ENCODE measurements around the gene CASK.

CASK gene

DNA sequence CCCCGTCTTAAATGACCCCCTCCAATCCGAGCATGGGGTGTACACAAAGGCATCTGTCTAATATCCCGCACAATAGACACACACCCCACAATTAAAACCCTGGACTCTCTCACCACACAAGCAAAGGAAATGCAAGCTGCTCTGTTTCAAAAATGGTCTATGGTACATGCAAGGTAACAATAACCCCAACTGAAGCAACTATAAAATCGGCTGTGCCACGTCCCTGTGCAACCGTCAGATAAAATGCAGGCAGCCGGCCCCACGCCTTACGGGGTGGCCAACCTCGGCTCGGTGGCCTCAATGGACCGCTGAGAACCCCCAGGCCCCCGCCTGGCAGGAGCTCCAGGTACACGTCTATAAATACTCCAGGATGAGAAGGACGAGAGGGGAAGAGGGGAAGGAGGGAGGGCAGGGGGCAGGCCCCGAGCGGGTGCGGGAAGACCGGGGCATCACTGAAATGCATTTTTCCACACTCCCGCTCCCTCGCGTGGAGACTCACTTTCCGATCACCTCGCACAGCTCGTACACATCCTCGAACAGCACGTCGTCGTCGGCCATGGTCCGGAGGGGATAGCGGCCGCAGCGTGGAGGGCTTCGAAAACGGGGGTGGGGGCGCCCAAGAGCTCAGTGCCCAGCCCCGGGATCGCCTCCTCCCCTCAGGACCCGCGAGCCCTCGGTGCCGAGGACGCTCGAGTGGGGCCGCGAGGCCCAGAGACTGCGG is 763 bp downstream of the CASK start:
- no peak for TF ChIP-seq PPARA (CRISPR knock-in tag; IDR thresholded peaks at IDR 0.05; ENCODE audit: borderline replicate concordance)
- TF ChIP-seq ZNF8 (CRISPR knock-in tag; IDR thresholded peaks at IDR 0.05): no peak
- TF ChIP-seq, protein P1, sequence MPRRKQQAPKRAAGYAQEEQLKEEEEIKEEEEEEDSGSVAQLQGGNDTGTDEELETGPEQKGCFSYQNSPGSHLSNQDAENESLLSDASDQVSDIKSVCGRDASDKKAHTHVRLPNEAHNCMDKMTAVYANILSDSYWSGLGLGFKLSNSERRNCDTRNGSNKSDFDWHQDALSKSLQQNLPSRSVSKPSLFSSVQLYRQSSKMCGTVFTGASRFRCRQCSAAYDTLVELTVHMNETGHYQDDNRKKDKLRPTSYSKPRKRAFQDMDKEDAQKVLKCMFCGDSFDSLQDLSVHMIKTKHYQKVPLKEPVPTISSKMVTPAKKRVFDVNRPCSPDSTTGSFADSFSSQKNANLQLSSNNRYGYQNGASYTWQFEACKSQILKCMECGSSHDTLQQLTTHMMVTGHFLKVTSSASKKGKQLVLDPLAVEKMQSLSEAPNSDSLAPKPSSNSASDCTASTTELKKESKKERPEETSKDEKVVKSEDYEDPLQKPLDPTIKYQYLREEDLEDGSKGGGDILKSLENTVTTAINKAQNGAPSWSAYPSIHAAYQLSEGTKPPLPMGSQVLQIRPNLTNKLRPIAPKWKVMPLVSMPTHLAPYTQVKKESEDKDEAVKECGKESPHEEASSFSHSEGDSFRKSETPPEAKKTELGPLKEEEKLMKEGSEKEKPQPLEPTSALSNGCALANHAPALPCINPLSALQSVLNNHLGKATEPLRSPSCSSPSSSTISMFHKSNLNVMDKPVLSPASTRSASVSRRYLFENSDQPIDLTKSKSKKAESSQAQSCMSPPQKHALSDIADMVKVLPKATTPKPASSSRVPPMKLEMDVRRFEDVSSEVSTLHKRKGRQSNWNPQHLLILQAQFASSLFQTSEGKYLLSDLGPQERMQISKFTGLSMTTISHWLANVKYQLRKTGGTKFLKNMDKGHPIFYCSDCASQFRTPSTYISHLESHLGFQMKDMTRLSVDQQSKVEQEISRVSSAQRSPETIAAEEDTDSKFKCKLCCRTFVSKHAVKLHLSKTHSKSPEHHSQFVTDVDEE (CRISPR knock-in tag; IDR thresholded peaks at IDR 0.05): no peak
- TF ChIP-seq ARNTL (CRISPR knock-in tag; IDR thresholded peaks at IDR 0.05; ENCODE audit: borderline replicate concordance, low read depth): no peak
- no peak for TF ChIP-seq OSR1 (CRISPR knock-in tag; IDR thresholded peaks at IDR 0.05)
- TF ChIP-seq, protein P2, sequence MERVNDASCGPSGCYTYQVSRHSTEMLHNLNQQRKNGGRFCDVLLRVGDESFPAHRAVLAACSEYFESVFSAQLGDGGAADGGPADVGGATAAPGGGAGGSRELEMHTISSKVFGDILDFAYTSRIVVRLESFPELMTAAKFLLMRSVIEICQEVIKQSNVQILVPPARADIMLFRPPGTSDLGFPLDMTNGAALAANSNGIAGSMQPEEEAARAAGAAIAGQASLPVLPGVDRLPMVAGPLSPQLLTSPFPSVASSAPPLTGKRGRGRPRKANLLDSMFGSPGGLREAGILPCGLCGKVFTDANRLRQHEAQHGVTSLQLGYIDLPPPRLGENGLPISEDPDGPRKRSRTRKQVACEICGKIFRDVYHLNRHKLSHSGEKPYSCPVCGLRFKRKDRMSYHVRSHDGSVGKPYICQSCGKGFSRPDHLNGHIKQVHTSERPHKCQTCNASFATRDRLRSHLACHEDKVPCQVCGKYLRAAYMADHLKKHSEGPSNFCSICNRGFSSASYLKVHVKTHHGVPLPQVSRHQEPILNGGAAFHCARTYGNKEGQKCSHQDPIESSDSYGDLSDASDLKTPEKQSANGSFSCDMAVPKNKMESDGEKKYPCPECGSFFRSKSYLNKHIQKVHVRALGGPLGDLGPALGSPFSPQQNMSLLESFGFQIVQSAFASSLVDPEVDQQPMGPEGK (CRISPR knock-in tag; IDR thresholded peaks at IDR 0.05; ENCODE audit: borderline replicate concordance): no peak
- TF ChIP-seq RARB (CRISPR knock-in tag; IDR thresholded peaks at IDR 0.05): no peak
- TF ChIP-seq ZC3H10 (CRISPR knock-in tag; IDR thresholded peaks at IDR 0.05): no peak
- TF ChIP-seq BACH2 (CRISPR knock-in tag; IDR thresholded peaks at IDR 0.05; ENCODE audit: borderline replicate concordance): no peak
- no peak for TF ChIP-seq ZFP3 (CRISPR knock-in tag; IDR thresholded peaks at IDR 0.05)
- TF ChIP-seq ISL1 (CRISPR knock-in tag; IDR thresholded peaks at IDR 0.05): no peak
- no peak for TF ChIP-seq CSDC2 (CRISPR knock-in tag; IDR thresholded peaks at IDR 0.05)
- ATAC-seq: peak; percentile 21

DNA sequence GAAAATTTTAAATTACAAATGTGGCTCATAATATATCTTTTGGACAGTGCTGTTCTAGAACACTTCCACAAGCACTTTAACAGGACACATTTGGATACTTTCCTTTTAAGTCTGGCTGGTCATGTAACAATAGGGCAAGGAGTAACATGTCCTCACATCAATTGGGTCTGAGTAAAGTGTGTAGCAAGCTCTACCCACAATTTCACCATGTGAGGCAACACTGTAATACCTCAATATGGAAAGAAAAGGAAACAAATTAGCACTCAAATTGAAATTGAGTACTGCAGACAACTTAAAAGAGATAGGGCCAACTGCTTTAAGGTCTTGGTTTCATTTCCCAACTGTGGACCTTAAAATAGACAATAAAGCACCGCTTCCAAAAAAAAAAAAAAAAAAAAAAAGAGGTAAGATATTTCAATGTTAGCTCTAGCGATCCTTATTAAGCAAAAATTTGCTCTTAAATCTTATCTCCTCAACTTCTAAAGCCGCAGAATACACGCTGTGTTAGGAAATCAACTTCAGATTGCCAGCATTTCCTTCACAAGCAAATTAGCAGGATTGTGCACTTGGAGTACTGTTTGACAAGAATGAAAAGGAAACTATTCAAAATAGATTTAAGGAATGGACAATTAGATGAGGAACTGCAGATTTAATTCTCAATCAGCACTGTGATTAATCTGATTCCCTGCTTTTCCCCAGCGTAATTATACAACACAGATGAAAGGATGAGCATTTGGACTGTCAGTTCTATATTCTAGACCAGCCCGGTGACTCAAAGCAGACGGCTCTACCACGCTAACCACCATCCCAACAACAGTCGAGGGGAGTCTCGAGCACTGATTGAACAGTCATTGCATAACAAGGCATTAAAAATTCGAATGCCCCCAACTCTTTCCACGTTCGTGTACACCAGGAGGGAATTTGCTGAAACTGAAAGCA is 1.6 kb downstream of the CASK start:
- no peak for TF ChIP-seq ZNF70 (CRISPR knock-in tag; IDR thresholded peaks at IDR 0.05)
- no peak for TF ChIP-seq PPARA (CRISPR knock-in tag; IDR thresholded peaks at IDR 0.05; ENCODE audit: borderline replicate concordance)
- TF ChIP-seq BACH2 (CRISPR knock-in tag; IDR thresholded peaks at IDR 0.05; ENCODE audit: borderline replicate concordance): no peak
- TF ChIP-seq, protein P2 (CRISPR knock-in tag; IDR thresholded peaks at IDR 0.05; ENCODE audit: borderline replicate concordance): no peak
- no peak for TF ChIP-seq ZNF8 (CRISPR knock-in tag; IDR thresholded peaks at IDR 0.05)
- no peak for TF ChIP-seq RARB (CRISPR knock-in tag; IDR thresholded peaks at IDR 0.05)
- TF ChIP-seq, protein P1 (CRISPR knock-in tag; IDR thresholded peaks at IDR 0.05): no peak
- no peak for TF ChIP-seq ISL1 (CRISPR knock-in tag; IDR thresholded peaks at IDR 0.05)
- TF ChIP-seq ZNF565 (CRISPR knock-in tag; conservative IDR thresholded peaks at IDR 0.05; ENCODE audit: low read depth): no peak
- no peak for TF ChIP-seq CSDC2 (CRISPR knock-in tag; IDR thresholded peaks at IDR 0.05)
- TF ChIP-seq TCF4 (CRISPR knock-in tag; IDR thresholded peaks at IDR 0.05; ENCODE audit: borderline replicate concordance): no peak
- TF ChIP-seq ARNTL (CRISPR knock-in tag; IDR thresholded peaks at IDR 0.05; ENCODE audit: borderline replicate concordance, low read depth): no peak
- TF ChIP-seq, protein P3, sequence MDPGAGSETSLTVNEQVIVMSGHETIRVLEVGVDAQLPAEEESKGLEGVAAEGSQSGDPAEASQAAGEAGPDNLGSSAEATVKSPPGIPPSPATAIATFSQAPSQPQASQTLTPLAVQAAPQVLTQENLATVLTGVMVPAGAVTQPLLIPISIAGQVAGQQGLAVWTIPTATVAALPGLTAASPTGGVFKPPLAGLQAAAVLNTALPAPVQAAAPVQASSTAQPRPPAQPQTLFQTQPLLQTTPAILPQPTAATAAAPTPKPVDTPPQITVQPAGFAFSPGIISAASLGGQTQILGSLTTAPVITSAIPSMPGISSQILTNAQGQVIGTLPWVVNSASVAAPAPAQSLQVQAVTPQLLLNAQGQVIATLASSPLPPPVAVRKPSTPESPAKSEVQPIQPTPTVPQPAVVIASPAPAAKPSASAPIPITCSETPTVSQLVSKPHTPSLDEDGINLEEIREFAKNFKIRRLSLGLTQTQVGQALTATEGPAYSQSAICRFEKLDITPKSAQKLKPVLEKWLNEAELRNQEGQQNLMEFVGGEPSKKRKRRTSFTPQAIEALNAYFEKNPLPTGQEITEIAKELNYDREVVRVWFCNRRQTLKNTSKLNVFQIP (CRISPR knock-in tag; IDR thresholded peaks at IDR 0.05; ENCODE audit: borderline replicate concordance, low read depth): no peak
- TF ChIP-seq, protein P4, sequence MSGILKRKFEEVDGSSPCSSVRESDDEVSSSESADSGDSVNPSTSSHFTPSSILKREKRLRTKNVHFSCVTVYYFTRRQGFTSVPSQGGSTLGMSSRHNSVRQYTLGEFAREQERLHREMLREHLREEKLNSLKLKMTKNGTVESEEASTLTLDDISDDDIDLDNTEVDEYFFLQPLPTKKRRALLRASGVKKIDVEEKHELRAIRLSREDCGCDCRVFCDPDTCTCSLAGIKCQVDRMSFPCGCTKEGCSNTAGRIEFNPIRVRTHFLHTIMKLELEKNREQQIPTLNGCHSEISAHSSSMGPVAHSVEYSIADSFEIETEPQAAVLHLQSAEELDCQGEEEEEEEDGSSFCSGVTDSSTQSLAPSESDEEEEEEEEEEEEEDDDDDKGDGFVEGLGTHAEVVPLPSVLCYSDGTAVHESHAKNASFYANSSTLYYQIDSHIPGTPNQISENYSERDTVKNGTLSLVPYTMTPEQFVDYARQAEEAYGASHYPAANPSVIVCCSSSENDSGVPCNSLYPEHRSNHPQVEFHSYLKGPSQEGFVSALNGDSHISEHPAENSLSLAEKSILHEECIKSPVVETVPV (CRISPR knock-in tag; IDR thresholded peaks at IDR 0.05): no peak
- TF ChIP-seq GLIS3 (CRISPR knock-in tag; IDR thresholded peaks at IDR 0.05): no peak
- TF ChIP-seq TOX (CRISPR knock-in tag; IDR thresholded peaks at IDR 0.05; ENCODE audit: borderline replicate concordance): no peak
- no peak for TF ChIP-seq ZFP3 (CRISPR knock-in tag; IDR thresholded peaks at IDR 0.05)
- TF ChIP-seq, protein P5, sequence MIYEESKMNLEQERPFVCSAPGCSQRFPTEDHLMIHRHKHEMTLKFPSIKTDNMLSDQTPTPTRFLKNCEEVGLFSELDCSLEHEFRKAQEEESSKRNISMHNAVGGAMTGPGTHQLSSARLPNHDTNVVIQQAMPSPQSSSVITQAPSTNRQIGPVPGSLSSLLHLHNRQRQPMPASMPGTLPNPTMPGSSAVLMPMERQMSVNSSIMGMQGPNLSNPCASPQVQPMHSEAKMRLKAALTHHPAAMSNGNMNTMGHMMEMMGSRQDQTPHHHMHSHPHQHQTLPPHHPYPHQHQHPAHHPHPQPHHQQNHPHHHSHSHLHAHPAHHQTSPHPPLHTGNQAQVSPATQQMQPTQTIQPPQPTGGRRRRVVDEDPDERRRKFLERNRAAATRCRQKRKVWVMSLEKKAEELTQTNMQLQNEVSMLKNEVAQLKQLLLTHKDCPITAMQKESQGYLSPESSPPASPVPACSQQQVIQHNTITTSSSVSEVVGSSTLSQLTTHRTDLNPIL (CRISPR knock-in tag; IDR thresholded peaks at IDR 0.05; ENCODE audit: low read depth): no peak
- no peak for TF ChIP-seq ZC3H10 (CRISPR knock-in tag; IDR thresholded peaks at IDR 0.05)
- peak; percentile 65 for ATAC-seq

Data from SK-N-SH treated with all-trans-retinoic acid at 6 μM for 48 hours (cell line).